OCI-LY1 (cell line): Measurements from ENCODE around the gene GNGT1.

Source experiments
- EZH2 ChIP-seq: fragments of 200-600 bp; sonication (generic), shearing (Covaris generic); IDR thresholded peaks from 2 replicates; pipeline ENCODE4 v1.8.0; 2017; ENCODE audit warnings: borderline replicate concordance, mixed run types, mild to moderate bottlenecking, antibody characterized with exemption, low read length, moderate library complexity, mixed read lengths
- TF ChIP-seq, protein P1 (sequence below): fragments of 200-600 bp; sonication (generic), shearing (Covaris generic); IDR thresholded peaks from 2 replicates; pipeline ENCODE4 v1.5.1; 2017; ENCODE audit warnings: mild to moderate bottlenecking, antibody characterized with exemption, low read length, moderate library complexity, mixed read lengths

DNA sequence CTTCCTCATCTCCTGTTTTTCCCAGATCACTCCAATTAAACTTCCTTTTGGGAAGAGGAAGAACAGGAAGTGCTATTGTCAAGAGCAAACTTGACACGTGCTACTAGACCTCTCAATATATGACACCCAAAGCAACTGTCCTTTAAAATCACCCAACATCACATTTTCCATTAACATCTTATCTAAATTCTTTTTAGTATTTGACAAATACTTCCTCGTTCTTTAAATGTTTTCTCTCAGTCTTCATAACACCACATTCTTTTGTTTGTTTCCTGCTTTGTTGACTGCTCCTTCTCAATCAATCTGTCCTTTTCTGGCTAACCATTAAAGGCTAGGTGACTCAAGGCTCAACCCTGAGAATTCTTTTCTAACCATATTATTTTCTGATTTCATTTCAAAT is 8.7 kb upstream of the GNGT1 start:
- TF ChIP-seq, protein P1, sequence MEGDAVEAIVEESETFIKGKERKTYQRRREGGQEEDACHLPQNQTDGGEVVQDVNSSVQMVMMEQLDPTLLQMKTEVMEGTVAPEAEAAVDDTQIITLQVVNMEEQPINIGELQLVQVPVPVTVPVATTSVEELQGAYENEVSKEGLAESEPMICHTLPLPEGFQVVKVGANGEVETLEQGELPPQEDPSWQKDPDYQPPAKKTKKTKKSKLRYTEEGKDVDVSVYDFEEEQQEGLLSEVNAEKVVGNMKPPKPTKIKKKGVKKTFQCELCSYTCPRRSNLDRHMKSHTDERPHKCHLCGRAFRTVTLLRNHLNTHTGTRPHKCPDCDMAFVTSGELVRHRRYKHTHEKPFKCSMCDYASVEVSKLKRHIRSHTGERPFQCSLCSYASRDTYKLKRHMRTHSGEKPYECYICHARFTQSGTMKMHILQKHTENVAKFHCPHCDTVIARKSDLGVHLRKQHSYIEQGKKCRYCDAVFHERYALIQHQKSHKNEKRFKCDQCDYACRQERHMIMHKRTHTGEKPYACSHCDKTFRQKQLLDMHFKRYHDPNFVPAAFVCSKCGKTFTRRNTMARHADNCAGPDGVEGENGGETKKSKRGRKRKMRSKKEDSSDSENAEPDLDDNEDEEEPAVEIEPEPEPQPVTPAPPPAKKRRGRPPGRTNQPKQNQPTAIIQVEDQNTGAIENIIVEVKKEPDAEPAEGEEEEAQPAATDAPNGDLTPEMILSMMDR: no peak
- TF ChIP-seq EZH2: no peak
